Chondrocyte (in vitro differentiated cells): ENCODE measurements around the gene WNT7A. TPM values are rescaled to one million over a fixed set of nuclear protein-coding genes. Genes with fewer than 3 reads are reported as not detected.

Source experiments
- DNase-seq: peaks from one replicate; pipeline ENCODE4 v3.0.0; 2021; ENCODE audit warnings: mixed read lengths, low spot score
- H3K27ac Mint-ChIP-seq: one replicate; pipeline ENCODE4 v1.8.0; 2021; ENCODE audit warnings: mild to moderate bottlenecking, moderate library complexity, mixed read lengths; ENCODE audit not compliant: unreplicated experiment
- H3K27me3 Mint-ChIP-seq: 2 replicates; pipeline ENCODE4 v1.8.0; 2021; ENCODE audit warnings: low read depth, mixed read lengths
- H3K36me3 Mint-ChIP-seq: 2 replicates; pipeline ENCODE4 v1.8.0; 2021; ENCODE audit warnings: low read depth, mixed read lengths
- H3K4me1 Mint-ChIP-seq: 2 replicates; pipeline ENCODE4 v1.8.0; 2021; ENCODE audit warnings: low read depth, mild to moderate bottlenecking, mixed read lengths
- H3K4me3 Mint-ChIP-seq: one replicate; pipeline ENCODE4 v1.8.0; 2021; ENCODE audit warnings: mild to moderate bottlenecking, moderate library complexity, mixed read lengths; ENCODE audit not compliant: unreplicated experiment
- H3K9me3 Mint-ChIP-seq: 2 replicates; pipeline ENCODE4 v1.8.0; 2021; ENCODE audit warnings: low read depth, mixed read lengths
- total RNA-seq: library from RNA; stranded (reverse); gene quantifications from 3 replicates; pipeline ENCODE4 v1.2.1, GENCODE V29; 2021
- TF ChIP-seq, protein P1 (sequence below): fragments of 200-600 bp; sonication (generic); IDR thresholded peaks from 2 replicates; pipeline ENCODE4 v1.5.0; 2021; ENCODE audit warnings: antibody characterized with exemption, mild to moderate bottlenecking, moderate library complexity

The WNT7A gene
- total RNA-seq, 1 donor from 2014 or later, result not detected

DNA sequence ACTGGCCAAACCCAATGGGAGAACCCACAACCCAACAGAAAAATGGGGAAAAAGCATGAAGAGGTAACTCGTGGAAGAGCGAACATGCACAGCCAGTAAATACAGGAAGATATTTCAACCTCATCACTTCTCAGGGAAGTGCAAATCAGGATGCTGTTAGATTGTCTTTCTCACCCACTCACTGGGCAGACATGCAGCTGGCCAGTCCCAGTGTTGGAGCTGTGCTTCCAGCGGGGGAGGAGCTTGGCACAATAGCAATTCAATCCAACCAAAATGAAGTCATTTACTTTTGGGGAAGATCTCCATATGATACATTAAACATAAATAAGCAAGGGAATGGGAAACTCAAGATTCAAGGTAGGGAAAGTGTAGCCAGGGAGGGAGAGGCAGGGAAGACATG lies 12.1 kb downstream of the WNT7A start:
- TF ChIP-seq, protein P1, sequence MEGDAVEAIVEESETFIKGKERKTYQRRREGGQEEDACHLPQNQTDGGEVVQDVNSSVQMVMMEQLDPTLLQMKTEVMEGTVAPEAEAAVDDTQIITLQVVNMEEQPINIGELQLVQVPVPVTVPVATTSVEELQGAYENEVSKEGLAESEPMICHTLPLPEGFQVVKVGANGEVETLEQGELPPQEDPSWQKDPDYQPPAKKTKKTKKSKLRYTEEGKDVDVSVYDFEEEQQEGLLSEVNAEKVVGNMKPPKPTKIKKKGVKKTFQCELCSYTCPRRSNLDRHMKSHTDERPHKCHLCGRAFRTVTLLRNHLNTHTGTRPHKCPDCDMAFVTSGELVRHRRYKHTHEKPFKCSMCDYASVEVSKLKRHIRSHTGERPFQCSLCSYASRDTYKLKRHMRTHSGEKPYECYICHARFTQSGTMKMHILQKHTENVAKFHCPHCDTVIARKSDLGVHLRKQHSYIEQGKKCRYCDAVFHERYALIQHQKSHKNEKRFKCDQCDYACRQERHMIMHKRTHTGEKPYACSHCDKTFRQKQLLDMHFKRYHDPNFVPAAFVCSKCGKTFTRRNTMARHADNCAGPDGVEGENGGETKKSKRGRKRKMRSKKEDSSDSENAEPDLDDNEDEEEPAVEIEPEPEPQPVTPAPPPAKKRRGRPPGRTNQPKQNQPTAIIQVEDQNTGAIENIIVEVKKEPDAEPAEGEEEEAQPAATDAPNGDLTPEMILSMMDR, result no peak
- no peaks in the 10 kb centered on the region for H3K4me1 Mint-ChIP-seq
- H3K27me3 Mint-ChIP-seq, result peaks cover 58% of the 10 kb centered on the region
- H3K9me3 Mint-ChIP-seq, result peaks cover 3% of the 10 kb centered on the region
- H3K36me3 Mint-ChIP-seq, result no peaks in the 10 kb centered on the region
- H3K27ac Mint-ChIP-seq, result no peak overlapping the region
- H3K4me3 Mint-ChIP-seq, result no peak overlapping the region
- no peak for DNase-seq

DNA sequence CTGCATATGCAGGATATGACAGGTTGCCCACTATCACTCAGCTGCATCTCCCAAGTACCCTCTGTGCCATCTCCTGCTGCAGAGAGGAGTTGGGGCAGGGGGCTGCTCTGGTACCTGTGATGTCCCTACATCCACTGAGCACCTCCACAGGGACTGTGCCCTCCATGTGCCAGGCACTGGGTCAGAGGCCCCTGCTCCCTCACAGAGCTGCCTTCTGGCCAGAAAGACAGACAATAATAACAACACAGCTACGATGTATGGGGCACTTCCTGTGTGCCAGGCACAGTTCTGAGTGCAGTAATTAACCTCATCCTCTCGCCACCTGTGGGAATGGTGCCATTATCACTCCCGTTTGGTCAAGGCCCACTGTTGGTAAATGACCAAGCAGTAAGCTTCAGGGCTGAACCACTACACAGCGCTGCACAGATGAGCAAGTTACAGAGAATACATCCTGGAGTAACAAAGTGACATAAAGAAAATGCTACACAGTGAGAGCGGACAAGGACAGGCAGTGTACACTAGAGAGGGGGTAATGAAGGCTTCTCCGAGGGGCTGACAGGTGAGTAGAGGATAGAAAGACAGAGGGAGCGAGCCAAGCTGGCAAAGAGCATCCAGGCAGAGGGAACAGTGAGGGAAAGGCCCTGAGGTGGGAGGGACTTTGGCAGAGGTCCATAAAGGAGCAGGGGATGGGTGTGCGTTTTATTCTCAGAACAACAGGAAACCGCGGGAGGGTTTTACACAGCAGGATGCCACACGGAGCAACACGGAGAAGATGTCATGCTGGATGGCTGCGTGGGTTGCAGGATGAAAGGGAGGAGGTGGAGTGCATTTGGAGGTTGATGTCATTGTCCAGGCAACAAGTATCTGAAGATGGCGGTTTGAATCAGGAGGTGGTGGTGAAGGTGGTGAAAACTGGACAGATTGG lies 13.6 kb downstream of the WNT7A start:
- Mint-ChIP-seq H3K4me1 (no peaks in the 10 kb centered on the region), H3K27ac (no peak overlapping the region), H3K36me3 (no peaks in the 10 kb centered on the region), H3K4me3 (no peak overlapping the region), H3K9me3 (no peaks in the 10 kb centered on the region), H3K27me3 (peaks cover 56% of the 10 kb centered on the region)
- no peak for DNase-seq
- TF ChIP-seq, protein P1, result no peak

DNA sequence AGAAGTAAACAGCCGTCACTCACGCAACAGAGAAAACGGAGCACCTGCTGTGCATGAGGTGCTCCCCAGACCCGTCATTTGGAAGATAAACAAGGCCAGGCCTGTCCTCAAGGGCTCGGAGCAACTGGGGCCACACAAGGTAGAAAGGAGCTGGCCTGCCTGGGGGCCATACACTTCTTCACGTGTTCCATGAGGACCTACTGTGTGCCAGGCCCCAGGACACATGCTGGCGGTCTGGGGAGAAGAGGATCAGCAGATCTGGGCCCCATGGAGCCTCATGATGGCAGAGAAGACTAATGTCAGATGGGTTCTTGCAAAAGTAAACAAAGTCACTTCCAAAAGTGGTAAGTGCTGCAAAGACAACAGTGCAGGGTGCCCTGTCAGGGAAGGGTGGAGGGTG lies 14.3 kb downstream of the WNT7A start:
- no peaks in the 10 kb centered on the region for H3K36me3 Mint-ChIP-seq
- no peaks in the 10 kb centered on the region for H3K9me3 Mint-ChIP-seq
- TF ChIP-seq, protein P1, result no peak
- no peaks in the 10 kb centered on the region for H3K4me1 Mint-ChIP-seq
- peak; percentile 60 for DNase-seq
- H3K27ac Mint-ChIP-seq, result no peak overlapping the region
- H3K27me3 Mint-ChIP-seq, result peaks cover 57% of the 10 kb centered on the region
- no peak overlapping the region for H3K4me3 Mint-ChIP-seq

DNA sequence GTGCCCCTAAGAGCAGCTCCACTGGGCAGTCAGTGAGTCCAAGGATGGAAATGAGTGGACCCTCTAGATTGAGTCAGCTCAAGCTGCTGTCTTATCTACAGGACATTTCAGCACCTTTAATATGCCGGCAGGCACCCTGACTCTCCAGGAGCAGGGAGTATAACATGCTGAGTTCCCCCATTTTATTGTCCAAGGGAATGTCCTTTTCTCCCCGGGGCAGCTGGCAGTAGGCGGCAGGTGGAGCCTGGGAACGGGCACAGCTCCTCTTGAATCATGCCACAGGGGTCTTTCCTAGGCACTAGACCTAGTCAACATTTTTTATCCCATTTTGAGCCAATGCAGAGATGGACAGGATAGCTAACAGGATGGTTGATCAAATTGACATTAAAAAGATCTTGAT lies 14.8 kb downstream of the WNT7A start:
- peak; percentile 51 for DNase-seq
- TF ChIP-seq, protein P1, result no peak
- Mint-ChIP-seq H3K4me1 (no peaks in the 10 kb centered on the region), H3K27ac (no peak overlapping the region), H3K36me3 (no peaks in the 10 kb centered on the region), H3K9me3 (no peaks in the 10 kb centered on the region), H3K4me3 (no peak overlapping the region), H3K27me3 (peaks cover 57% of the 10 kb centered on the region)

DNA sequence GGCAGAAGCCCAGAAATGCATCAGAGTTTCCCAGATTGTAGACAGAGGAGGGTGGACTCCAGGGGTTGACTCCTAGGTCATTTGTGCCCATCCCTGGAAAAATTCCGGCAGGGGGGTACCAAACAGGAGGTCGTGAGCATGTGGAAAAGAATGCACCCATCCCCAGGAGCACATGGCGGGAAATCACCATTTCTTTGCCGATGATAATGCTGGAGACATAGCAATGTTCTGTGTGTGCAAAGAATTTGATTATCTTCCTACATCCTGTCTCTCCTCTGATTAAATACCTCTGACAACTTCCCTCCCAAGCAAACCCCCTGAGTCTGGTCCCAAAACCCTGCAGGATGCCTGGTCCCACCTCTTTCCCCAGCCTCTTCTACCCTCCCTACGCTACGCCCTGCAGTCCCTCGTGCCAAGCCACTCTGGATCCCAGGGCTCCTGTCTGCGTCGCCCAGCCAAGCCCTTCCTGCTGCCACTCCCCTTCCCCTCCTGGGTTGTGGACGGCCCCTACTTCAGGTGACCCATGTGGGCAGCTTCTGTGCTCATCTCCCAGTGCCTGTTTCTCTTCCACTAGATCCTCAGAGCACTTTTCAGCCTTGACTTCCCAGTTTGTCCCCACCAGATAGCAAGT lies 15.8 kb downstream of the WNT7A start:
- TF ChIP-seq, protein P1, result no peak
- Mint-ChIP-seq H3K27me3 (peaks cover 58% of the 10 kb centered on the region), H3K4me3 (no peak overlapping the region)

More for the DNA sequence above, 15.8 kb downstream of the WNT7A start:
- Mint-ChIP-seq H3K36me3 (no peaks in the 10 kb centered on the region), H3K27ac (no peak overlapping the region), H3K9me3 (no peaks in the 10 kb centered on the region), H3K4me1 (no peaks in the 10 kb centered on the region)
- peak; percentile 58 for DNase-seq
